IMR-90 (cell line): ENCODE results near the gene TP53AIP1. TPM values are rescaled to one million over a fixed set of nuclear protein-coding genes. Genes with fewer than 3 reads are reported as not detected.

Experiments used
- ATAC-seq: fragments of 200-7000 bp; cut with Tn5 transposase; 2 replicates; pipeline ENCODE4 v1.9.1; 2020; ENCODE audit warnings: low read depth, mild to moderate bottlenecking, moderate library complexity
- BruUV-seq: library from RNA; stranded (reverse); fragments of 400-500 nt; replicated peaks from 2 replicates; lab custom pipeline; 2021; lab: Mats Ljungman, UMichigan
- CTCF ChIA-PET: fragments of 300-600 bp; formaldehyde crosslinking; extraction: SDS; loops from one replicate; lab custom pipeline; 2021; ENCODE audit warnings: antibody characterized with exemption; lab: Yijun Ruan, JAX
- POLR2A ChIA-PET: fragments of 300-600 bp; sonication (Branson Sonifier 250); formaldehyde crosslinking; loops from one replicate; lab custom pipeline; 2022; ENCODE audit warnings: antibody characterized with exemption; ENCODE audit not compliant: unreplicated experiment; lab: Charles Lee
- DNase-seq: peaks from one replicate; pipeline ENCODE4 v3.0.0; 2013
- H2AFZ ChIP-seq: replicated peaks from 2 replicates; pipeline ENCODE3; 2013; ENCODE audit warnings: low read length, mild to moderate bottlenecking; ENCODE audit not compliant: poor library complexity
- H2AK5ac ChIP-seq: 2 replicates; pipeline ENCODE4 v1.6.1; 2013; ENCODE audit warnings: low read depth, low read length, inconsistent platforms
- H2AK9ac ChIP-seq: replicated peaks from 2 replicates; pipeline ENCODE3; 2013; ENCODE audit warnings: mild to moderate bottlenecking, low read depth, low read length, moderate library complexity; ENCODE audit not compliant: poor library complexity
- H2BK120ac ChIP-seq: 2 replicates; pipeline ENCODE4 v1.6.1; 2013; ENCODE audit warnings: low read depth, low read length, inconsistent platforms
- H2BK15ac ChIP-seq: 3 replicates; pipeline ENCODE4 v1.6.1; 2013; ENCODE audit warnings: low read depth, low read length, inconsistent platforms
- H2BK20ac ChIP-seq: 2 replicates; pipeline ENCODE4 v1.6.1; 2013; ENCODE audit warnings: low read depth, mild to moderate bottlenecking, inconsistent platforms, low read length, moderate library complexity
- H2BK5ac ChIP-seq: 2 replicates; pipeline ENCODE4 v1.6.1; 2013; ENCODE audit warnings: mild to moderate bottlenecking, low read depth, low read length, inconsistent platforms; ENCODE audit not compliant: poor library complexity, severe bottlenecking
- H3K14ac ChIP-seq: replicated peaks from 2 replicates; pipeline ENCODE4 v1.6.1; 2013; ENCODE audit warnings: low read depth, low read length, inconsistent platforms
- H3K18ac ChIP-seq: 2 replicates; pipeline ENCODE4 v1.6.1; 2013; ENCODE audit warnings: low read depth, low read length, control low read depth
- H3K23ac ChIP-seq: 2 replicates; pipeline ENCODE4 v1.6.1; 2013; ENCODE audit warnings: low read depth, low read length, inconsistent platforms
- H3K27ac ChIP-seq: 2 replicates; pipeline ENCODE4 v1.5.1; 2013; ENCODE audit warnings: mild to moderate bottlenecking, control low read depth, low read length; ENCODE audit not compliant: insufficient read depth
- H3K27me3 ChIP-seq: 2 replicates; pipeline ENCODE4 v1.6.1; 2013; ENCODE audit warnings: low read length; ENCODE audit not compliant: control insufficient read depth, insufficient read depth
- H3K36me3 ChIP-seq: 2 replicates; pipeline ENCODE4 v1.6.1; 2013; ENCODE audit warnings: low read length, mixed read lengths; ENCODE audit not compliant: control insufficient read depth, insufficient read depth
- H3K4ac ChIP-seq: 2 replicates; pipeline ENCODE4 v1.6.1; 2013; ENCODE audit warnings: low read depth, low read length, inconsistent platforms
- H3K4me1 ChIP-seq: 2 replicates; pipeline ENCODE4 v1.6.1; 2013; ENCODE audit warnings: low read length, mixed read lengths; ENCODE audit not compliant: control insufficient read depth, insufficient read depth
- H3K4me2 ChIP-seq: 2 replicates; pipeline ENCODE4 v1.6.1; 2013; ENCODE audit warnings: low read depth, mild to moderate bottlenecking, control low read depth, low read length, moderate library complexity
- H3K4me3 ChIP-seq: 2 replicates; pipeline ENCODE4 v1.5.1; 2013; ENCODE audit warnings: low read depth, mild to moderate bottlenecking, control low read depth, low read length, moderate library complexity; ENCODE audit not compliant: insufficient read depth
- H3K56ac ChIP-seq: 2 replicates; pipeline ENCODE4 v1.6.1; 2013; ENCODE audit warnings: low read length, inconsistent platforms; ENCODE audit not compliant: insufficient read depth; ENCODE audit errors: extremely low read depth
- H3K79me1 ChIP-seq, 2 experiments: 2 replicates each; pipeline ENCODE4 v1.6.1; 2013; ENCODE audit warnings: low read length in 2 of 2, inconsistent platforms in 1 of 2, low read depth in 1 of 2
- H3K9ac ChIP-seq: 2 replicates; pipeline ENCODE4 v1.6.1; 2013; ENCODE audit warnings: low read depth, low read length, control low read depth
- H3K9me1 ChIP-seq: 2 replicates; pipeline ENCODE4 v1.6.1; 2013; ENCODE audit warnings: low read length, inconsistent platforms; ENCODE audit not compliant: insufficient read depth
- H3K9me3 ChIP-seq: 2 replicates; pipeline ENCODE4 v1.6.1; 2013; ENCODE audit warnings: low read length; ENCODE audit not compliant: control insufficient read depth, insufficient read depth
- H4K20me1 ChIP-seq: 2 replicates; pipeline ENCODE4 v1.6.1; 2013; ENCODE audit warnings: low read length, inconsistent platforms; ENCODE audit not compliant: insufficient read depth
- H4K5ac ChIP-seq: 2 replicates; pipeline ENCODE4 v1.6.1; 2013; ENCODE audit warnings: mild to moderate bottlenecking, low read depth, low read length, control low read depth
- H4K8ac ChIP-seq, 2 experiments: 2 replicates each; pipeline ENCODE4 v1.6.1; 2013; ENCODE audit warnings: low read depth in 2 of 2, low read length in 2 of 2, control low read depth in 1 of 2, inconsistent platforms in 1 of 2
- H4K91ac ChIP-seq: 2 replicates; pipeline ENCODE4 v1.6.1; 2013; ENCODE audit warnings: low read depth, low read length, inconsistent platforms; ENCODE audit not compliant: insufficient read depth
- BHLHE40 ChIP-seq: fragments of 150-350 bp; IDR thresholded peaks from 2 replicates; pipeline ENCODE4 v1.6.1; 2016; ENCODE audit warnings: mild to moderate bottlenecking, low read depth, low read length
- CEBPB ChIP-seq: IDR thresholded peaks from 2 replicates; pipeline ENCODE4 v1.6.1; 2012; ENCODE audit warnings: low read depth, low read length, improper control_type of control experiment
- CHD1 ChIP-seq: IDR thresholded peaks from 2 replicates; pipeline ENCODE4 v1.6.1; 2012; ENCODE audit warnings: low read depth, low read length, improper control_type of control experiment
- FOS ChIP-seq: fragments of 150-350 bp; IDR thresholded peaks from 2 replicates; pipeline ENCODE4 v1.6.1; 2016; ENCODE audit warnings: low read depth, low read length
- MAFK ChIP-seq: IDR thresholded peaks from 2 replicates; pipeline ENCODE4 v1.6.1; 2012; ENCODE audit warnings: low read depth, low read length, improper control_type of control experiment
- MAZ ChIP-seq: IDR thresholded peaks from 2 replicates; pipeline ENCODE4 v1.6.1; 2012; ENCODE audit warnings: low read depth, mild to moderate bottlenecking, low read length, improper control_type of control experiment, moderate library complexity, borderline replicate concordance
- MXI1 ChIP-seq: IDR thresholded peaks from 2 replicates; pipeline ENCODE4 v1.6.1; 2012; ENCODE audit warnings: low read depth, mild to moderate bottlenecking, low read length, moderate library complexity, borderline replicate concordance
- NFE2L2 ChIP-seq: fragments of 150-350 bp; IDR thresholded peaks from 2 replicates; pipeline ENCODE4 v1.6.1; 2016; ENCODE audit warnings: low read depth, mild to moderate bottlenecking, low read length
- POLR2A ChIP-seq: IDR thresholded peaks from 2 replicates; pipeline ENCODE4 v1.6.1; 2012; ENCODE audit warnings: mild to moderate bottlenecking, low read depth, low read length
- RAD21 ChIP-seq: IDR thresholded peaks from 2 replicates; pipeline ENCODE4 v1.6.1; 2012; ENCODE audit warnings: low read length, improper control_type of control experiment
- RFX5 ChIP-seq: IDR thresholded peaks from 2 replicates; pipeline ENCODE4 v1.8.0; 2012; ENCODE audit warnings: low read depth, mild to moderate bottlenecking, low read length, moderate library complexity
- SMC3 ChIP-seq: fragments of 150-350 bp; IDR thresholded peaks from 2 replicates; pipeline ENCODE4 v1.6.1; 2016; ENCODE audit warnings: low read depth, mild to moderate bottlenecking, antibody characterized with exemption, low read length, moderate library complexity
- WGBS, 2 experiments: methylation state at CpG; one replicate each; pipeline versions ENCODE4 v1.1.5 to v1.1.7; 2013; ENCODE audit warnings: missing lambda C conversion rate in 2 of 2; ENCODE audit not compliant: insufficient read length in 1 of 2; ENCODE audit errors: extremely low coverage in 2 of 2; 5-methylcytosine and 5-hydroxymethylcytosine counted together
- dilution Hi-C: fragments of 300-500 bp; cut with HindIII; formaldehyde crosslinking; loops from one replicate; pipeline ENCODE4 v1.14.3; 2018; ENCODE audit warnings: low sequenced_read_pairs; ENCODE audit not compliant: unreplicated experiment
- in situ Hi-C: fragments of 300-500 bp; cut with MboI; formaldehyde crosslinking; loops from 3 replicates; pipeline ENCODE4 v1.14.3; 2019; ENCODE audit warnings: low sequenced_read_pairs, inconsistent platforms, mixed read lengths
- intact Hi-C: fragments of 100-400 bp; cut with micrococcal nuclease; formaldehyde crosslinking; loops from 2 replicates; pipeline ENCODE4 v1.10.0; 2022
- polyA plus RNA-seq, 3 experiments: library from polyadenylated mRNA; depleted of rRNA; stranded (reverse); fragments of >200 nt; gene quantifications; 2 replicates each; pipeline ENCODE4 v1.2.3, GENCODE V29; 2012; ENCODE audit warnings: low replicate concordance in 1 of 3
- total RNA-seq: library from RNA; depleted of rRNA; stranded (reverse); fragments of >200 nt; gene quantifications from 2 replicates; pipeline ENCODE4 v1.2.3, GENCODE V29; 2012
- TF ChIP-seq, protein P1 (sequence below): conservative IDR thresholded peaks from 2 replicates; pipeline ENCODE4 v1.5.1; 2012; ENCODE audit warnings: mild to moderate bottlenecking, low read depth, low read length, improper control_type of control experiment
- TF ChIP-seq, protein P2 (sequence below): fragments of 150-350 bp; IDR thresholded peaks from 2 replicates; pipeline ENCODE4 v1.6.1; 2016; ENCODE audit warnings: low read depth, mild to moderate bottlenecking, low read length, moderate library complexity, borderline replicate concordance
- TF ChIP-seq, protein P3 (sequence below): fragments of 150-350 bp; IDR thresholded peaks from 2 replicates; pipeline ENCODE4 v1.6.1; 2017; ENCODE audit warnings: mild to moderate bottlenecking, antibody characterized with exemption, low read length, low read depth

The TP53AIP1 gene
- total and polyA plus RNA-seq, 2 of the 4 experiments (the other 2 are of a cell fraction): not detected

DNA sequence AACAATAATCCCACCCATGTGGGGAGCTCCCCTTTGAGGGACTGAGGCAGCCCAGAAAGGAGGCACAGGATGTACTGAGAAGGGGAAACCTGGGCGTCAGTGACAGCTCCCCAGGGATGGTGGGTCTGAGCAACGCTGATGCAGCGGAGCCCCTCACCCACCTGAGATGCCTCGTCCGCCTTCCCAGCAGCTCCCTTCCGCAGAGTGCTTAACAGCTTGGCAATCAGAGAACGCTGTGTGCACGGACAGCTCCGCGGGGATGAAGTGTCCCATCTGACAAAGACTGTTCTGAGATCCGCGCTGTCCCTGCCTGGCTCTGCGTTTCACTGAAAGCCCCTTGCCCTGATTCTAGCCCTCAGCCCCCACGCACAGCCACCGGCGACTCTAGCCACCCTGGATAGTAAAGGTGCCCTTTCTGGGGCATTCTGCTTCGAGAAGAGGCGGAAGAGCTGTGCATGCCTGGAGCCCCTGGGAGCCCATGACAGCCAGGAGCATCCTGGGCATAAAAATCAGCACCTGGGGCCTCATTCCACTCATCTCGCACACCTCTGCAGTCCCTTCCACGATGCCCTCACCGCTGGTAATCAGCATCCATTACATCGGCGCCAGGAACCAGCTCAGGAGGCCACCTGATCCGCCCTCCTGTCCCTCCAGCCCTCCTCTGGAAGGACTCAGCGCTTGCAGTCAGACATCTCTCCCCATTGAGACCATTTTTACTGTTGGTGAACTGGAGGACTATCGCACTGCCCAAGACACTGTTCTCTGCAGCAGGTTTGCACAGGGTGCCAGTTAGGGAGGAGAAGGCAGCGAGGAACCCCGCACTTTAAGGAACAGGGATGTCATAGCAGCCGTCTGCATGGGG, 40.8 kb downstream of the TP53AIP1 start:
- no peak overlapping the region for H2BK5ac ChIP-seq
- POLR2A ChIA-PET: no interaction called here
- H3K27me3 ChIP-seq: no peaks in the 10 kb centered on the region
- no peaks in the 10 kb centered on the region for H3K79me1 ChIP-seq
- H3K9ac ChIP-seq: no peak overlapping the region
- H2AK9ac ChIP-seq: no peak overlapping the region
- H3K4me1 ChIP-seq: peaks cover 11% of the 10 kb centered on the region
- no peak for DNase-seq
- WGBS, 2 experiments: 66% methylated on average over 11 of the region's 29 CpGs; no CpG with 5 or more reads in 1 of the 2 experiments
- in situ Hi-C loops (no loop called here), intact Hi-C loops (no loop called here), dilution Hi-C loops (no loop called here)
- peak overlapping the region; percentile 78 for H2AFZ ChIP-seq
- no TSS peak for BruUV-seq
- H3K23ac ChIP-seq: no peak overlapping the region
- no peak overlapping the region for H4K5ac ChIP-seq
- H3K4me3 ChIP-seq: no peak overlapping the region
- no peaks in the 10 kb centered on the region for H3K9me3 ChIP-seq
- H3K27ac ChIP-seq: no peak overlapping the region
- no peak overlapping the region for H2BK120ac ChIP-seq
- no peak overlapping the region for H2BK15ac ChIP-seq
- peak overlapping the region; percentile 37; the same call in 1 of the 2 replicates for H3K4ac ChIP-seq
- H3K4me2 ChIP-seq: no peak overlapping the region
- no peak overlapping the region for H4K91ac ChIP-seq
- H2AK5ac ChIP-seq: peak overlapping the region; percentile 23; the same call in 1 of the 2 replicates
- no peak overlapping the region; the same call in 1 of the 2 replicates for H3K18ac ChIP-seq
- no peak for ATAC-seq
- H3K9me1 ChIP-seq: no peaks in the 10 kb centered on the region
- H4K20me1 ChIP-seq: no peaks in the 10 kb centered on the region
- CTCF ChIA-PET: no interaction called here
- H2BK20ac ChIP-seq: peak overlapping the region; percentile 5; the same call in 1 of the 2 replicates
- H3K56ac ChIP-seq: no peak overlapping the region
- 0 out of 4 replicates have a peak overlapping the region, but pooled peaks of 1 of the 2 experiments have one; percentile 7 for H4K8ac ChIP-seq
- no peaks in the 10 kb centered on the region for H3K36me3 ChIP-seq
- no peak overlapping the region for H3K14ac ChIP-seq
- TF ChIP-seq CHD1 (no peak), BHLHE40 (no peak), RAD21 (no peak), MAZ (no peak), FOS (no peak), RFX5 (no peak), POLR2A (no peak), SMC3 (no peak), CEBPB (no peak), MXI1 (no peak), NFE2L2 (no peak), MAFK (no peak)
- TF ChIP-seq, protein P1, sequence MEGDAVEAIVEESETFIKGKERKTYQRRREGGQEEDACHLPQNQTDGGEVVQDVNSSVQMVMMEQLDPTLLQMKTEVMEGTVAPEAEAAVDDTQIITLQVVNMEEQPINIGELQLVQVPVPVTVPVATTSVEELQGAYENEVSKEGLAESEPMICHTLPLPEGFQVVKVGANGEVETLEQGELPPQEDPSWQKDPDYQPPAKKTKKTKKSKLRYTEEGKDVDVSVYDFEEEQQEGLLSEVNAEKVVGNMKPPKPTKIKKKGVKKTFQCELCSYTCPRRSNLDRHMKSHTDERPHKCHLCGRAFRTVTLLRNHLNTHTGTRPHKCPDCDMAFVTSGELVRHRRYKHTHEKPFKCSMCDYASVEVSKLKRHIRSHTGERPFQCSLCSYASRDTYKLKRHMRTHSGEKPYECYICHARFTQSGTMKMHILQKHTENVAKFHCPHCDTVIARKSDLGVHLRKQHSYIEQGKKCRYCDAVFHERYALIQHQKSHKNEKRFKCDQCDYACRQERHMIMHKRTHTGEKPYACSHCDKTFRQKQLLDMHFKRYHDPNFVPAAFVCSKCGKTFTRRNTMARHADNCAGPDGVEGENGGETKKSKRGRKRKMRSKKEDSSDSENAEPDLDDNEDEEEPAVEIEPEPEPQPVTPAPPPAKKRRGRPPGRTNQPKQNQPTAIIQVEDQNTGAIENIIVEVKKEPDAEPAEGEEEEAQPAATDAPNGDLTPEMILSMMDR: no peak
- TF ChIP-seq, protein P2, sequence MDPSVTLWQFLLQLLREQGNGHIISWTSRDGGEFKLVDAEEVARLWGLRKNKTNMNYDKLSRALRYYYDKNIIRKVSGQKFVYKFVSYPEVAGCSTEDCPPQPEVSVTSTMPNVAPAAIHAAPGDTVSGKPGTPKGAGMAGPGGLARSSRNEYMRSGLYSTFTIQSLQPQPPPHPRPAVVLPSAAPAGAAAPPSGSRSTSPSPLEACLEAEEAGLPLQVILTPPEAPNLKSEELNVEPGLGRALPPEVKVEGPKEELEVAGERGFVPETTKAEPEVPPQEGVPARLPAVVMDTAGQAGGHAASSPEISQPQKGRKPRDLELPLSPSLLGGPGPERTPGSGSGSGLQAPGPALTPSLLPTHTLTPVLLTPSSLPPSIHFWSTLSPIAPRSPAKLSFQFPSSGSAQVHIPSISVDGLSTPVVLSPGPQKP: no peak
- TF ChIP-seq, protein P3, sequence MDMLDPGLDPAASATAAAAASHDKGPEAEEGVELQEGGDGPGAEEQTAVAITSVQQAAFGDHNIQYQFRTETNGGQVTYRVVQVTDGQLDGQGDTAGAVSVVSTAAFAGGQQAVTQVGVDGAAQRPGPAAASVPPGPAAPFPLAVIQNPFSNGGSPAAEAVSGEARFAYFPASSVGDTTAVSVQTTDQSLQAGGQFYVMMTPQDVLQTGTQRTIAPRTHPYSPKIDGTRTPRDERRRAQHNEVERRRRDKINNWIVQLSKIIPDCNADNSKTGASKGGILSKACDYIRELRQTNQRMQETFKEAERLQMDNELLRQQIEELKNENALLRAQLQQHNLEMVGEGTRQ: no peak
